ENCODE data around the gene DAZAP2.

DAZAP2 gene

GRCh38 chr12:51238510-51239334, at the start of gene DAZAP2:
DAZAP2 (plus strand) TSS chr12:51238826; CDS start chr12:51238908, 82 bp downstream.
- FAIRE-seq (no peak), DNase-seq (ENCODE audit: low spot score) (peak; percentile 98)

GRCh38 chr12:51189790-51190355, 48.8 kb upstream of the DAZAP2 start:
- DNase-seq (ENCODE audit: low spot score) (no peak), FAIRE-seq (no peak)

- no peak for FAIRE-seq
- DNase-seq (ENCODE audit: low spot score) = no peak
Observed at GRCh38 chr12:51190820-51191219, 47.8 kb upstream of the DAZAP2 start.

- no peak for DNase-seq (ENCODE audit: low spot score)
- no peak for FAIRE-seq
Observed at GRCh38 chr12:51191516-51192283, 46.9 kb upstream of the DAZAP2 start.

- DNase-seq (ENCODE audit: low spot score) (no peak), FAIRE-seq (no peak)
Observed at GRCh38 chr12:51192284-51192671, 46.3 kb upstream of the DAZAP2 start.

- FAIRE-seq (no peak), DNase-seq (ENCODE audit: low spot score) (no peak)
Observed at GRCh38 chr12:51195841-51196240, 42.8 kb upstream of the DAZAP2 start.

GRCh38 chr12:51196547-51196946, 42.1 kb upstream of the DAZAP2 start:
- no peak for FAIRE-seq
- no peak for DNase-seq (ENCODE audit: low spot score)

GRCh38 chr12:51197736-51198567, 40.7 kb upstream of the DAZAP2 start:
- no peak for DNase-seq (ENCODE audit: low spot score)
- FAIRE-seq = no peak

GRCh38 chr12:51198568-51199365, 39.9 kb upstream of the DAZAP2 start:
- DNase-seq (ENCODE audit: low spot score) (no peak), FAIRE-seq (no peak)

GRCh38 chr12:51199366-51199945, 39.2 kb upstream of the DAZAP2 start:
- FAIRE-seq (no peak), DNase-seq (ENCODE audit: low spot score) (no peak)

GRCh38 chr12:51200156-51200555, 38.5 kb upstream of the DAZAP2 start:
- no peak for FAIRE-seq
- DNase-seq (ENCODE audit: low spot score) = no peak

- FAIRE-seq = no peak
- no peak for DNase-seq (ENCODE audit: low spot score)
Observed at GRCh38 chr12:51200806-51201205, 37.8 kb upstream of the DAZAP2 start.

GRCh38 chr12:51202718-51203117, 35.9 kb upstream of the DAZAP2 start:
- FAIRE-seq (no peak), DNase-seq (ENCODE audit: low spot score) (no peak)

GRCh38 chr12:51205350-51205749, 33.3 kb upstream of the DAZAP2 start:
- FAIRE-seq (peak; percentile 61), DNase-seq (ENCODE audit: low spot score) (no peak)

GRCh38 chr12:51208016-51208660, 30.5 kb upstream of the DAZAP2 start:
- no peak for FAIRE-seq
- DNase-seq (ENCODE audit: low spot score) = no peak

- DNase-seq (ENCODE audit: low spot score) (no peak), FAIRE-seq (no peak)
Observed at GRCh38 chr12:51209259-51209658, 29.4 kb upstream of the DAZAP2 start.

GRCh38 chr12:51210690-51211395, 27.8 kb upstream of the DAZAP2 start:
- no peak for DNase-seq (ENCODE audit: low spot score)
- FAIRE-seq = no peak

- no peak for FAIRE-seq
- DNase-seq (ENCODE audit: low spot score) = no peak
Observed at GRCh38 chr12:51214895-51215294, 23.7 kb upstream of the DAZAP2 start.

GRCh38 chr12:51216642-51217041, 22.0 kb upstream of the DAZAP2 start:
- no peak for DNase-seq (ENCODE audit: low spot score)
- FAIRE-seq = no peak

Data from urothelium cell line (cell line).